HepG2 (cell line): ENCODE measurements around the gene RANGRF. TPM values are rescaled to one million over a fixed set of nuclear protein-coding genes. Genes with fewer than 3 reads are reported as not detected.

Source experiments
- ARID2 ChIP-seq: sonication (generic); formaldehyde crosslinking; IDR thresholded peaks from 2 replicates; pipeline ENCODE4 v1.8.1; 2022; ENCODE audit warnings: mild to moderate bottlenecking, missing genetic modification reagents, borderline replicate concordance
- ATAD3A ChIP-seq: sonication (generic); formaldehyde crosslinking; IDR thresholded peaks from 2 replicates; pipeline ENCODE4 v1.4.0; 2020; ENCODE audit warnings: missing genetic modification reagents
- GPBP1L1 ChIP-seq: sonication (generic); formaldehyde crosslinking; IDR thresholded peaks from 2 replicates; pipeline ENCODE4 v1.5.0; 2020; ENCODE audit warnings: mild to moderate bottlenecking, missing genetic modification reagents
- IKZF5 ChIP-seq: IDR thresholded peaks from 2 replicates; pipeline ENCODE4 v1.6.1; 2018; ENCODE audit warnings: missing genetic modification reagents, mild to moderate bottlenecking, missing compliant biosample characterization
- MXD3 ChIP-seq: IDR thresholded peaks from 2 replicates; pipeline ENCODE4 v1.6.1; 2016; ENCODE audit warnings: mild to moderate bottlenecking, missing biosample characterization, missing genetic modification reagents
- TOE1 ChIP-seq: sonication (generic); formaldehyde crosslinking; IDR thresholded peaks from 2 replicates; pipeline ENCODE4 v1.4.0; 2020; ENCODE audit warnings: mild to moderate bottlenecking, missing genetic modification reagents
- ZBTB25 ChIP-seq: IDR thresholded peaks from 2 replicates; pipeline ENCODE4 v1.6.1; 2018; ENCODE audit warnings: missing genetic modification reagents
- ZFYVE20 ChIP-seq: sonication (generic); formaldehyde crosslinking; IDR thresholded peaks from 2 replicates; pipeline ENCODE4 v1.8.0; 2023; ENCODE audit warnings: low read depth, mild to moderate bottlenecking, moderate library complexity, missing genetic modification reagents, borderline replicate concordance
- ZNF550 ChIP-seq: sonication (generic); formaldehyde crosslinking; IDR thresholded peaks from 2 replicates; pipeline ENCODE4 v1.4.0; 2020; ENCODE audit warnings: mild to moderate bottlenecking, missing genetic modification reagents, borderline replicate concordance
- ZNF552 ChIP-seq: sonication (generic); formaldehyde crosslinking; IDR thresholded peaks from 2 replicates; pipeline ENCODE4 v1.9.0; 2022; ENCODE audit warnings: missing genetic modification reagents, mild to moderate bottlenecking, borderline replicate concordance
- ZNF569 ChIP-seq: sonication (generic); formaldehyde crosslinking; IDR thresholded peaks from 2 replicates; pipeline ENCODE4 v1.5.0; 2020; ENCODE audit warnings: mild to moderate bottlenecking, missing genetic modification reagents, moderate library complexity, borderline replicate concordance
- ZNF577 ChIP-seq: sonication (generic); formaldehyde crosslinking; IDR thresholded peaks from 2 replicates; pipeline ENCODE4 v1.4.0; 2020; ENCODE audit warnings: mild to moderate bottlenecking, low read depth, missing genetic modification reagents, borderline replicate concordance
- ZNF75D ChIP-seq: sonication (generic); formaldehyde crosslinking; IDR thresholded peaks from 2 replicates; pipeline ENCODE4 v1.8.1; 2023; ENCODE audit warnings: missing genetic modification reagents, mild to moderate bottlenecking, borderline replicate concordance
- ZNF776 ChIP-seq: sonication (generic); formaldehyde crosslinking; IDR thresholded peaks from 2 replicates; pipeline ENCODE4 v1.4.0; 2020; ENCODE audit warnings: mild to moderate bottlenecking, missing genetic modification reagents
- ZSCAN9 ChIP-seq: IDR thresholded peaks from 2 replicates; pipeline ENCODE4 v1.6.1; 2016; ENCODE audit warnings: borderline replicate concordance
- polyA plus RNA-seq, 8 experiments: library from polyadenylated mRNA; depleted of rRNA in 3 of 8; stranded (reverse) in 7 of 8; unstranded in 1 of 8; fragments of >200 nt; fragmentation: Illumina TruSeq in 4 of 8; extraction: Trizol in 4 of 8; gene quantifications; 2 replicates each; pipeline versions ENCODE4 v1.2.1 to v1.2.3, GENCODE V29; 2011 to 2016; ENCODE audit warnings: low read depth in 4 of 8, missing spikeins in 1 of 8, mixed read lengths in 1 of 8; ENCODE audit not compliant: insufficient read depth in 1 of 8
- total RNA-seq, 5 experiments: library from RNA; depleted of rRNA; stranded (reverse); fragments of >200 nt; fragmentation: Illumina TruSeq; extraction: Trizol; gene quantifications; 2 replicates each; pipeline ENCODE4 v1.2.3, GENCODE V29; 2016; ENCODE audit warnings: low read depth in 1 of 5
- TF ChIP-seq, protein P1 (sequence below): sonication (generic); formaldehyde crosslinking; IDR thresholded peaks from 2 replicates; pipeline ENCODE4 v1.4.0; 2020; ENCODE audit warnings: missing genetic modification reagents
- TF ChIP-seq, protein P2 (sequence below): sonication (generic); formaldehyde crosslinking; IDR thresholded peaks from 2 replicates; pipeline ENCODE4 v1.4.0; 2020; ENCODE audit warnings: missing genetic modification reagents, mild to moderate bottlenecking, borderline replicate concordance

Gene RANGRF
- total and polyA plus RNA-seq, 2 of the 13 experiments (the other 11 are each of a cell fraction or from before 2014, with no cell fraction given) = 18.6 to 40.7 TPM

GRCh38 chr17:8273884-8274444, 14.5 kb upstream of the RANGRF start (continued):
- no peak for TF ChIP-seq ZNF569
- no peak for TF ChIP-seq ARID2
- no peak; the same call in 1 of the 2 replicates for TF ChIP-seq ZBTB25 (CRISPR knock-in tag)
- TF ChIP-seq ZNF577 (CRISPR knock-in tag) = no peak
- no peak for TF ChIP-seq ZFYVE20 (CRISPR knock-in tag)
- TF ChIP-seq TOE1 (CRISPR knock-in tag) = no peak
- no peak for TF ChIP-seq ATAD3A
- TF ChIP-seq ZNF75D = no peak
- no peak; the same call in 1 of the 2 replicates for TF ChIP-seq ZSCAN9
- no peak for TF ChIP-seq MXD3 (CRISPR knock-in tag)
- TF ChIP-seq, protein P1, sequence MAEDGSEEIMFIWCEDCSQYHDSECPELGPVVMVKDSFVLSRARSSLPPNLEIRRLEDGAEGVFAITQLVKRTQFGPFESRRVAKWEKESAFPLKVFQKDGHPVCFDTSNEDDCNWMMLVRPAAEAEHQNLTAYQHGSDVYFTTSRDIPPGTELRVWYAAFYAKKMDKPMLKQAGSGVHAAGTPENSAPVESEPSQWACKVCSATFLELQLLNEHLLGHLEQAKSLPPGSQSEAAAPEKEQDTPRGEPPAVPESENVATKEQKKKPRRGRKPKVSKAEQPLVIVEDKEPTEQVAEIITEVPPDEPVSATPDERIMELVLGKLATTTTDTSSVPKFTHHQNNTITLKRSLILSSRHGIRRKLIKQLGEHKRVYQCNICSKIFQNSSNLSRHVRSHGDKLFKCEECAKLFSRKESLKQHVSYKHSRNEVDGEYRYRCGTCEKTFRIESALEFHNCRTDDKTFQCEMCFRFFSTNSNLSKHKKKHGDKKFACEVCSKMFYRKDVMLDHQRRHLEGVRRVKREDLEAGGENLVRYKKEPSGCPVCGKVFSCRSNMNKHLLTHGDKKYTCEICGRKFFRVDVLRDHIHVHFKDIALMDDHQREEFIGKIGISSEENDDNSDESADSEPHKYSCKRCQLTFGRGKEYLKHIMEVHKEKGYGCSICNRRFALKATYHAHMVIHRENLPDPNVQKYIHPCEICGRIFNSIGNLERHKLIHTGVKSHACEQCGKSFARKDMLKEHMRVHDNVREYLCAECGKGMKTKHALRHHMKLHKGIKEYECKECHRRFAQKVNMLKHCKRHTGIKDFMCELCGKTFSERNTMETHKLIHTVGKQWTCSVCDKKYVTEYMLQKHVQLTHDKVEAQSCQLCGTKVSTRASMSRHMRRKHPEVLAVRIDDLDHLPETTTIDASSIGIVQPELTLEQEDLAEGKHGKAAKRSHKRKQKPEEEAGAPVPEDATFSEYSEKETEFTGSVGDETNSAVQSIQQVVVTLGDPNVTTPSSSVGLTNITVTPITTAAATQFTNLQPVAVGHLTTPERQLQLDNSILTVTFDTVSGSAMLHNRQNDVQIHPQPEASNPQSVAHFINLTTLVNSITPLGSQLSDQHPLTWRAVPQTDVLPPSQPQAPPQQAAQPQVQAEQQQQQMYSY (CRISPR knock-in tag) = no peak
- TF ChIP-seq ZNF552 (CRISPR knock-in tag) = no peak
- TF ChIP-seq IKZF5 (CRISPR knock-in tag) = peak; percentile 78
- no peak for TF ChIP-seq ZNF550 (CRISPR knock-in tag)
- no peak for TF ChIP-seq ZNF776 (CRISPR knock-in tag)
- TF ChIP-seq GPBP1L1 (CRISPR knock-in tag) = no peak
- TF ChIP-seq, protein P2, sequence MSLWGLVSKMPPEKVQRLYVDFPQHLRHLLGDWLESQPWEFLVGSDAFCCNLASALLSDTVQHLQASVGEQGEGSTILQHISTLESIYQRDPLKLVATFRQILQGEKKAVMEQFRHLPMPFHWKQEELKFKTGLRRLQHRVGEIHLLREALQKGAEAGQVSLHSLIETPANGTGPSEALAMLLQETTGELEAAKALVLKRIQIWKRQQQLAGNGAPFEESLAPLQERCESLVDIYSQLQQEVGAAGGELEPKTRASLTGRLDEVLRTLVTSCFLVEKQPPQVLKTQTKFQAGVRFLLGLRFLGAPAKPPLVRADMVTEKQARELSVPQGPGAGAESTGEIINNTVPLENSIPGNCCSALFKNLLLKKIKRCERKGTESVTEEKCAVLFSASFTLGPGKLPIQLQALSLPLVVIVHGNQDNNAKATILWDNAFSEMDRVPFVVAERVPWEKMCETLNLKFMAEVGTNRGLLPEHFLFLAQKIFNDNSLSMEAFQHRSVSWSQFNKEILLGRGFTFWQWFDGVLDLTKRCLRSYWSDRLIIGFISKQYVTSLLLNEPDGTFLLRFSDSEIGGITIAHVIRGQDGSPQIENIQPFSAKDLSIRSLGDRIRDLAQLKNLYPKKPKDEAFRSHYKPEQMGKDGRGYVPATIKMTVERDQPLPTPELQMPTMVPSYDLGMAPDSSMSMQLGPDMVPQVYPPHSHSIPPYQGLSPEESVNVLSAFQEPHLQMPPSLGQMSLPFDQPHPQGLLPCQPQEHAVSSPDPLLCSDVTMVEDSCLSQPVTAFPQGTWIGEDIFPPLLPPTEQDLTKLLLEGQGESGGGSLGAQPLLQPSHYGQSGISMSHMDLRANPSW (CRISPR knock-in tag) = no peak
